Trophoblast cell (in vitro differentiated cells and primary cell): ENCODE measurements around the gene MAP7D3.

Experiments used
- DNase-seq, 2 donors: peaks; one replicate each; pipeline ENCODE4 v3.0.0-alpha.2; 2016
- H2AFZ ChIP-seq: 2 replicates; pipeline ENCODE4 v1.6.1; 2013; ENCODE audit warnings: low read length, moderate library complexity, mild to moderate bottlenecking; ENCODE audit not compliant: insufficient read depth, poor library complexity
- H2AK5ac ChIP-seq: 2 replicates; pipeline ENCODE4 v1.6.1; 2013; ENCODE audit warnings: mild to moderate bottlenecking, low read length
- H2BK120ac ChIP-seq: 2 replicates; pipeline ENCODE4 v1.6.1; 2013; ENCODE audit warnings: low read length, mild to moderate bottlenecking, moderate library complexity; ENCODE audit not compliant: insufficient read depth, poor library complexity
- H2BK12ac ChIP-seq: 2 replicates; pipeline ENCODE4 v1.6.1; 2013; ENCODE audit warnings: mild to moderate bottlenecking, low read length, moderate library complexity
- H2BK5ac ChIP-seq: 2 replicates; pipeline ENCODE4 v1.6.1; 2013; ENCODE audit warnings: low read length, low read depth, moderate library complexity, mild to moderate bottlenecking; ENCODE audit not compliant: poor library complexity
- H3K14ac ChIP-seq: 2 replicates; pipeline ENCODE4 v1.6.1; 2013; ENCODE audit warnings: mild to moderate bottlenecking, low read length
- H3K18ac ChIP-seq: 2 replicates; pipeline ENCODE4 v1.6.1; 2013; ENCODE audit warnings: mild to moderate bottlenecking, low read length
- H3K23ac ChIP-seq: 2 replicates; pipeline ENCODE4 v1.6.1; 2013; ENCODE audit warnings: low read length
- H3K27ac ChIP-seq: 2 replicates; pipeline ENCODE4 v1.5.1; 2013; ENCODE audit warnings: low read depth, mild to moderate bottlenecking, inconsistent platforms, low read length, moderate library complexity
- H3K27me3 ChIP-seq: 2 replicates; pipeline ENCODE4 v1.6.1; 2013; ENCODE audit warnings: inconsistent platforms, mild to moderate bottlenecking, low read length, moderate library complexity; ENCODE audit not compliant: insufficient read depth
- H3K36me3 ChIP-seq, 2 experiments: 1 replicate in 1 of 2; 2 replicates in 1 of 2; pipeline ENCODE4 v1.6.1; 2013; ENCODE audit warnings: low read length in 2 of 2, mild to moderate bottlenecking in 2 of 2, moderate library complexity in 1 of 2; ENCODE audit not compliant: insufficient read depth in 2 of 2, control insufficient read depth in 1 of 2
- H3K4ac ChIP-seq: 2 replicates; pipeline ENCODE4 v1.6.1; 2013; ENCODE audit warnings: low read depth, mild to moderate bottlenecking, low read length, moderate library complexity
- H3K4me1 ChIP-seq, 2 experiments: 1 replicate in 1 of 2; 2 replicates in 1 of 2; pipeline ENCODE4 v1.6.1; 2013; ENCODE audit warnings: low read length in 2 of 2, mild to moderate bottlenecking in 2 of 2, moderate library complexity in 1 of 2; ENCODE audit not compliant: insufficient read depth in 2 of 2, control insufficient read depth in 1 of 2
- H3K4me2 ChIP-seq: 2 replicates; pipeline ENCODE4 v1.6.1; 2013; ENCODE audit warnings: inconsistent platforms, mild to moderate bottlenecking, low read length, moderate library complexity
- H3K4me3 ChIP-seq: 2 replicates; pipeline ENCODE4 v1.5.1; 2013; ENCODE audit warnings: mild to moderate bottlenecking, low read depth, low read length, inconsistent platforms
- H3K79me1 ChIP-seq: one replicate; pipeline ENCODE4 v1.6.1; 2013; ENCODE audit warnings: low read length
- H3K79me2 ChIP-seq: 2 replicates; pipeline ENCODE4 v1.6.1; 2013; ENCODE audit warnings: low read length, mild to moderate bottlenecking; ENCODE audit not compliant: control insufficient read depth, insufficient read depth, poor library complexity
- H3K9ac ChIP-seq: 2 replicates; pipeline ENCODE4 v1.6.1; 2013; ENCODE audit warnings: mild to moderate bottlenecking, low read length
- H3K9me3 ChIP-seq: 2 replicates; pipeline ENCODE4 v1.6.1; 2013; ENCODE audit warnings: low read depth, mild to moderate bottlenecking, control low read depth, inconsistent platforms, low read length; ENCODE audit not compliant: insufficient read depth
- H4K12ac ChIP-seq: 2 replicates; pipeline ENCODE4 v1.6.1; 2013; ENCODE audit warnings: low read depth, mild to moderate bottlenecking, low read length, moderate library complexity
- H4K8ac ChIP-seq: 2 replicates; pipeline ENCODE4 v1.6.1; 2013; ENCODE audit warnings: low read depth, mild to moderate bottlenecking, low read length, moderate library complexity
- H4K91ac ChIP-seq: one replicate; pipeline ENCODE4 v1.6.1; 2013; ENCODE audit warnings: low read depth, mild to moderate bottlenecking, low read length, moderate library complexity
- WGBS: extraction: QIAGEN DNeasy Blood & Tissue Kit; methylation state at CpG from one replicate; pipeline ENCODE4 v1.1.7; 2013; ENCODE audit warnings: missing lambda C conversion rate; ENCODE audit not compliant: insufficient read length, insufficient coverage; ENCODE audit errors: extremely low coverage; 5-methylcytosine and 5-hydroxymethylcytosine counted together

The MAP7D3 gene

GRCh38 chrX:136203951-136204350 is 47.2 kb downstream of the MAP7D3 start:
- H3K9ac ChIP-seq = no peak overlapping the region
- no peak overlapping the region for H2BK12ac ChIP-seq
- H3K79me2 ChIP-seq = no peaks in the 10 kb centered on the region
- H3K36me3 ChIP-seq = no peaks in the 10 kb centered on the region
- no peak overlapping the region for H3K4me2 ChIP-seq
- H3K4ac ChIP-seq = no peak overlapping the region
- no peaks in the 10 kb centered on the region for H3K4me1 ChIP-seq
- H2BK5ac ChIP-seq = no peak overlapping the region
- H3K79me1 ChIP-seq = no peaks in the 10 kb centered on the region
- H2AK5ac ChIP-seq = no peak overlapping the region
- no peak overlapping the region for H2BK120ac ChIP-seq
- H4K12ac ChIP-seq = no peak overlapping the region
- H3K9me3 ChIP-seq = no peaks in the 10 kb centered on the region
- no peak overlapping the region for H3K4me3 ChIP-seq
- H3K14ac ChIP-seq = no peak overlapping the region
- H3K27ac ChIP-seq = no peak overlapping the region
- no CpG with 5 or more reads among the region's 3 CpGs for WGBS
- H4K91ac ChIP-seq = no peak overlapping the region
- H3K18ac ChIP-seq = no peak overlapping the region
- no peak overlapping the region for H4K8ac ChIP-seq
- no peak for DNase-seq
- H2AFZ ChIP-seq = no peak overlapping the region
- H3K27me3 ChIP-seq = no peaks in the 10 kb centered on the region
- no peak overlapping the region for H3K23ac ChIP-seq

GRCh38 chrX:136203438-136203837 is 47.8 kb downstream of the MAP7D3 start:
- Histone ChIP-seq H4K8ac (no peak overlapping the region), H3K4me2 (no peak overlapping the region), H2BK5ac (no peak overlapping the region), H2BK120ac (no peak overlapping the region), H4K12ac (no peak overlapping the region), H2AFZ (no peak overlapping the region), H3K27me3 (no peaks in the 10 kb centered on the region), H2BK12ac (no peak overlapping the region), H3K14ac (no peak overlapping the region), H3K9ac (no peak overlapping the region), H3K9me3 (no peaks in the 10 kb centered on the region), H3K18ac (no peak overlapping the region), H3K79me2 (no peaks in the 10 kb centered on the region), H3K23ac (no peak overlapping the region), H3K4me1 (no peaks in the 10 kb centered on the region), H4K91ac (no peak overlapping the region), H3K36me3 (no peaks in the 10 kb centered on the region), H3K27ac (no peak overlapping the region), H2AK5ac (no peak overlapping the region), H3K4ac (no peak overlapping the region), H3K79me1 (no peaks in the 10 kb centered on the region), H3K4me3 (no peak overlapping the region)
- no peak for DNase-seq

GRCh38 chrX:136202889-136203288 is 48.3 kb downstream of the MAP7D3 start:
- Histone ChIP-seq H4K8ac (no peak overlapping the region), H2AFZ (no peak overlapping the region), H3K79me1 (no peaks in the 10 kb centered on the region), H3K27ac (no peak overlapping the region), H3K79me2 (no peaks in the 10 kb centered on the region), H3K9me3 (no peaks in the 10 kb centered on the region), H3K14ac (no peak overlapping the region), H3K4me2 (no peak overlapping the region), H3K9ac (no peak overlapping the region), H4K91ac (no peak overlapping the region), H2BK120ac (no peak overlapping the region), H2AK5ac (no peak overlapping the region), H3K23ac (no peak overlapping the region), H4K12ac (no peak overlapping the region), H3K4me1 (no peaks in the 10 kb centered on the region), H3K18ac (no peak overlapping the region), H3K36me3 (no peaks in the 10 kb centered on the region), H3K4ac (no peak overlapping the region), H3K27me3 (no peaks in the 10 kb centered on the region), H3K4me3 (no peak overlapping the region), H2BK12ac (no peak overlapping the region), H2BK5ac (no peak overlapping the region)
- no CpG with 5 or more reads among the region's 5 CpGs for WGBS
- DNase-seq = peak in 1 of 2 donors; percentile 70

GRCh38 chrX:136201601-136202000 is 49.6 kb downstream of the MAP7D3 start:
- Histone ChIP-seq H3K27ac (no peak overlapping the region), H4K8ac (no peak overlapping the region)
- WGBS = no CpG with 5 or more reads among the region's 5 CpGs

More at GRCh38 chrX:136201601-136202000, 49.6 kb downstream of the MAP7D3 start:
- H3K9me3 ChIP-seq = no peaks in the 10 kb centered on the region
- no peak overlapping the region for H2BK120ac ChIP-seq
- no peaks in the 10 kb centered on the region for H3K79me2 ChIP-seq
- no peaks in the 10 kb centered on the region for H3K4me1 ChIP-seq
- H3K14ac ChIP-seq = no peak overlapping the region
- no peak overlapping the region for H2BK12ac ChIP-seq
- no peak overlapping the region for H4K12ac ChIP-seq
- no peak overlapping the region for H3K4me2 ChIP-seq
- H3K18ac ChIP-seq = no peak overlapping the region
- no peaks in the 10 kb centered on the region for H3K36me3 ChIP-seq
- DNase-seq = peak; percentile 53 to 79
- no peaks in the 10 kb centered on the region for H3K27me3 ChIP-seq
- H3K79me1 ChIP-seq = no peaks in the 10 kb centered on the region
- H3K9ac ChIP-seq = no peak overlapping the region
- no peak overlapping the region for H3K4ac ChIP-seq
- H2AK5ac ChIP-seq = no peak overlapping the region
- H3K23ac ChIP-seq = no peak overlapping the region
- H2BK5ac ChIP-seq = no peak overlapping the region
- no peak overlapping the region for H2AFZ ChIP-seq
- no peak overlapping the region for H4K91ac ChIP-seq
- H3K4me3 ChIP-seq = no peak overlapping the region
